Renal cortical epithelial cell (primary cell): ENCODE results near the gene HMSD. TPM values are rescaled to one million over a fixed set of nuclear protein-coding genes. Genes with fewer than 3 reads are reported as not detected.

Experiments
- DNase-seq: peaks from one replicate; pipeline ENCODE4 v3.0.0-alpha.2; 2011; ENCODE audit warnings: low read depth
- total RNA-seq: library from RNA; depleted of rRNA; stranded (reverse); fragments of >200 nt; gene quantifications from 2 replicates; pipeline ENCODE4 v1.2.3, GENCODE V29; 2014

HMSD gene
- total RNA-seq, 1 donor from 2014 or later = not detected

DNA sequence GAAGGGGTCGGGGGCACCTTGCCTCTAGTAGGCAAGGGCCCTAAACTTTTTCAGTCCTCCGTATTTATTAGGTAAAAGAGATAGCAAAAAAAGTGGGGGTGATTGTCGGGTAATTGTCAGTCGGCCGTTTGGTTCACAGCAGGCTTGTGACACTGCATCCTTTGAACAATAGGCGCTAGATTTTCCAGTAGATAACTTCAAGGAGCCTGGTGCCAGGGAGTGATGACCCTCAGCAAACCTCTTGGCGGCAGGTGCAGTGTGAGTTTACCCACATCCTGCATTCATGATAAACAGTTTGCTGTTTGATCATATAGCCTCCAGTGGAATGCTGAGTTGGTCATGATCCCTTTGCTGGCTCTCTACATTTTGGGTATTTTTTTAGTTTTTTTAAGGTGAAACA is 43.6 kb downstream of the HMSD start:
- DNase-seq = no peak

DNA sequence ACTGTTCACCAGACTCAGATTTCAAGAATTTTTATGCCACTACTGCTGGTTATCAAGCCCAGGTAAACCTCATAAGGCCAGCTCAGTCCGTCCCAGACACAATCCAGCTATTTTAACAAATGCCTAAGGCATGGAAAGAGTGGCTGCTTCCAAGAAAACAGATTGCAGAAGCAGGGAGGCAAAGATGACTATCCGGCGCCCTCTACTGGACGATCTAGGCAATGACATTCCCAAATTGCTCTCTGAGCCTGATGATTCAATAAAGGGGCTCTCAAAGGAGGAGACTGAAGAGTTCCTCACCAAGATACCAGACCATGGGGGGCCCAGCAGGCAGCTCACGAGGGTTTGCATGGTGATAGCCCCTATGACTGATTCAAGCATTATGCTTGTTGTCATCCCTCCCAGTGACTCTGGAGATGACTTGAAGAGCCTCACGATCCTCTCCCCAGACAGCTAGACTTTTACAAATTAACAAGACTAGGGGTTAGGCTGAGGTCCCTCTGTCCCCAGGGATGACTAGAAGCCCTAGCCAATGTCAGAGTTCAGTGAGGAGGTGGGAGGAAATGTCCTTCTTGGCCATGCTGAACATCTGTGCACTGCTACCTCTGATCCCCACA is 45.8 kb downstream of the HMSD start:
- DNase-seq = peak; percentile 48

DNA sequence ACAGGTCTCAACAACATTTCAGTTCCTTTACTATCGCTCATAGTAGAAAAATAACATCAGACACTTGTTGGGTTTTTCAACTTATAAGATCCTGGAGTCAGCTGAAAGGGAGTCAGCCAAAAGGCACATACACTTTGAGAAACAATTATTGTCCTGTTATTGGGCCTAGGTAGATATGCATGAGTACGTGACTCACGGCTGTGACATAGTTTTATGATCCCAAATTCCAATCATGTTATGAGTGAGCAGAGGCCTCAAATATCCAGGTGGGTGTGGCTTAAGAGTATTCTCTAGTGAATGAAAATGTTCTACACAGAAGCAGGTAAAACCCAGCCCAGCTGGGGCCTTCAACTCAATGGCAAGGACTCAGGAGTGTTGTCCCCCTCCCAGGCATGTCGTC is 47.9 kb downstream of the HMSD start:
- no peak for DNase-seq

DNA sequence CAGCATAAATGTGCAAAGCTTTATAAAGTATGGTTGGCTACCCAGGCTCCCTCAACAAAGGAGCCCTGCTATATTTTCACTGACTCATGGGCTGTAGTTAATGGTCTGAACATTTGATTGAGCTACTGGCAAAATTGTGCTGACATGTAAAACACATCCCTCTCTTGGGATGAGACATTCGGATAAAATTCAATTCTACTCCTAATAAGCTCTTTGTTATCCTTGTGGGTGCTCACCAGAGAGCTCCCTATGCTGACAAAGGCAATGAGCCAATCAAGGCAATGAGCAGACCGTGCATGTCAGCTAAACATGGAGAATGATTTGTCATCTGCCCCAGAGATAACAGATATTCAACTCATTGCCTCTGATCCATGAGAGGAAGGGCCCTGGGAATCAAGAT is 48.5 kb downstream of the HMSD start:
- no peak for DNase-seq

DNA sequence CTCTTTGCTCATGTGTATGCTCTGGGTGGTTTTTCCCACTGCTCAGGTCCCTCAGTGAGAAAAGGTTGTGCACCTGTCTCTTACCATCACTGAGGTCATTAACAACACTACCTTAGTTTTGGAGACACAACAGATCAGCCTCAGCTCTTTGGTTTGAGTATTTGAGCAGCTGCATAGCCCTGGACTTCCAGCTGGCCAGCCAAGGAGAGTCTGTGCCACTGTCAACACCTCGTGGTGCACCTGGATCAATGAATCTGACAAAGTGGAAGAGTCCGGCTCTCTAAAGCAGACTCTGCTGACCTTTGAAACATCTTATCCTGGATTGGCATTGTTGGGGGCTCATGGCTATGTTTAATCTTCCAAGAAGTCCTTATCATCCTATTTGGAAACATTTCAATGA is 50.8 kb downstream of the HMSD start:
- DNase-seq = no peak

DNA sequence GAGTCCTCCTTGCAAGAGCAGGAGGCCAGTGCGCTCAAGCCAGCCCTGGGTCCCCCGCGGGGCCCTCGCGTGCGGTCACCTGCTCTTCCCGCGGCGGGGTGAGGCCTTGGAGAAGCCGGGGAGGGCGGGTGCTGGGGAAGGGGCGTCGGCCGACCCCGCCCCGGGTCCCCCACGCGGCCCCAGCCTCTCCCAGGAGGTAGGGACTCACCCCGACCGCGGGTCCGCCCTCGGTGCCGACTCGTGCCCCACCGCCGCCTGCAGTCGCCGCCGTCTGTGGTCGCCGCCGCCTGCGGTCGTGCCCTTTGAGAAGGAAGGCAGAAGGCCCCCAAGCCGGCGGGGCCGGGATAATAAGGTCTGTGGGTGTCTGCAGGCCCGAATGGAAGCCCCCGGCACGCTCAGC is 53.5 kb downstream of the HMSD start:
- no peak for DNase-seq

DNA sequence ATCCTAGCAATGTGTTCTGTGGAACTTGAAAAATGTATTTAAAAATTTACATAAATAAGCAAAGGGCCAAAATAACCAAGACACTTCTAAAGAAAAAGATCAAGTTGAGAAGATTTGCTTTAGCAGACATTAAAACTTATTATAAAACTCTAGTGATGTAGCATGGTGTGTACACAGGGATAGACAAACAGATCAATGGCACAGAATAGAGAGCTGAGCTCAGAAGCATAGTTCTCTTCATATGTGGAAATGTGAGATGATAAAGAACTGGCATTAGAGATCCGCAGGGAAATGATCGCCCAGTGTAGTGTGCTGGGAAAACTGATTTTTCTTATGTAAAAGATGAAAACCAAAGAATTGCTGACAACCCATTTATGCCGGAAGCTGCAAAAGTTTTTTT is 60.2 kb downstream of the HMSD start:
- no peak for DNase-seq

Other genes starting within 250 kb of the HMSD start
- gene SERPINB11, start 246.3 kb upstream of the HMSD start, total RNA-seq = not detected in 2 replicates
- gene SERPINB7, start 173.9 kb upstream of the HMSD start, total RNA-seq = 0.25 and 28.0 TPM in 2 replicates
- 0.17 TPM in 1 of 2 replicates, not detected in the other for gene SERPINB2, start 61.6 kb upstream of the HMSD start, total RNA-seq
- not detected in 2 replicates for gene SERPINB10, start 41.3 kb upstream of the HMSD start, total RNA-seq
- gene SERPINB8, start 20.8 kb downstream of the HMSD start, total RNA-seq = 20.9 and 30.9 TPM in 2 replicates
- gene LINC00305, start 199.8 kb downstream of the HMSD start, total RNA-seq = not detected in 2 replicates